Measurements from ENCODE around the gene HMMR. TPM values are rescaled to one million over a fixed set of nuclear protein-coding genes. Genes with fewer than 3 reads are reported as not detected.

HMMR gene
- total and polyA plus RNA-seq, 2 experiments from 2014 or later: 77.9 to 163 TPM

DNA sequence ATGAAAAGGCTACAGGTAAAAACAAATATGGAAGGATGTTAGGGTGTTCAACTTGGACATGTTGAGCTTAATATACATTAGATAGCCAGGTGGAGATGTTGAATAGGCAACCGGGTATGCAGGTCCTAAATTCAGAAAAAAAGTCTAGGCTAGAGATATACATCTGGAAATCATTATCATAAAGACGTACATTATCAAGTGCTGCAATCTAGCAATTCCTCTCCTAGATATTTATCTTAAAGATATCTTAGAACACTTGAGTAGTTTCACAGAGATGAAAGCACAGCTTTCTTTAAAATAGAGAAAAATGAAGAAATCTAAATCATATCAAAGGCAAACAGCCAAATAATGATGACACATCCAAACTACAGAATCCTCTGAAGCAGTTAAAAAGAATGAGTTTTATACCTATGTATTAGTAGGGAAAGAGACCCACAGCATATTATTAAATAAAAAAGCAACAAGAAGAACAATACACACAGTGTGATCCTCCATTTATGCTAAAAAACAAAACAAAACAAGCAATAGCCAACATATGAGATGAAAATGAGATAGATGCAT lies 4.3 kb upstream of the HMMR start:
- H3K36me3 Mint-ChIP-seq (ENCODE audit: low read depth): peaks cover 38% of the 10 kb centered on the region
- Histone ChIP-seq H3K4me3 (no peak overlapping the region), H3K4me1 (ENCODE audit: insufficient read depth) (peaks cover 5% of the 10 kb centered on the region), H3K36me3 (ENCODE audit: insufficient read depth) (peaks cover 12% of the 10 kb centered on the region; the same call in 1 of the 2 replicates), H4K20me1 (replicated peaks; ENCODE audit: insufficient read depth) (no peaks in the 10 kb centered on the region), H2AFZ (no peak overlapping the region), H3K4me2 (no peak overlapping the region), H3K9me2 (ENCODE audit: insufficient read depth) (no peaks in the 10 kb centered on the region), H3K27me3 (ENCODE audit: insufficient read depth) (no peaks in the 10 kb centered on the region), H3F3A (replicated peaks; ENCODE audit: low read depth) (peaks cover 8% of the 10 kb centered on the region; the same call in 1 of the 2 replicates), H3K79me2 (replicated peaks; ENCODE audit: insufficient read depth) (peaks cover 30% of the 10 kb centered on the region), H3K27ac (ENCODE audit: low read depth) (no peak overlapping the region)
- no peak for DNase-seq (ENCODE audit: low spot score)
- ATAC-seq: no peak
- H3K4me1 Mint-ChIP-seq: peaks cover 7% of the 10 kb centered on the region
- peaks cover 13% of the 10 kb centered on the region for H3K27me3 Mint-ChIP-seq (ENCODE audit: insufficient read depth, low read depth, poor library complexity)
- TF ChIP-seq, protein P1, sequence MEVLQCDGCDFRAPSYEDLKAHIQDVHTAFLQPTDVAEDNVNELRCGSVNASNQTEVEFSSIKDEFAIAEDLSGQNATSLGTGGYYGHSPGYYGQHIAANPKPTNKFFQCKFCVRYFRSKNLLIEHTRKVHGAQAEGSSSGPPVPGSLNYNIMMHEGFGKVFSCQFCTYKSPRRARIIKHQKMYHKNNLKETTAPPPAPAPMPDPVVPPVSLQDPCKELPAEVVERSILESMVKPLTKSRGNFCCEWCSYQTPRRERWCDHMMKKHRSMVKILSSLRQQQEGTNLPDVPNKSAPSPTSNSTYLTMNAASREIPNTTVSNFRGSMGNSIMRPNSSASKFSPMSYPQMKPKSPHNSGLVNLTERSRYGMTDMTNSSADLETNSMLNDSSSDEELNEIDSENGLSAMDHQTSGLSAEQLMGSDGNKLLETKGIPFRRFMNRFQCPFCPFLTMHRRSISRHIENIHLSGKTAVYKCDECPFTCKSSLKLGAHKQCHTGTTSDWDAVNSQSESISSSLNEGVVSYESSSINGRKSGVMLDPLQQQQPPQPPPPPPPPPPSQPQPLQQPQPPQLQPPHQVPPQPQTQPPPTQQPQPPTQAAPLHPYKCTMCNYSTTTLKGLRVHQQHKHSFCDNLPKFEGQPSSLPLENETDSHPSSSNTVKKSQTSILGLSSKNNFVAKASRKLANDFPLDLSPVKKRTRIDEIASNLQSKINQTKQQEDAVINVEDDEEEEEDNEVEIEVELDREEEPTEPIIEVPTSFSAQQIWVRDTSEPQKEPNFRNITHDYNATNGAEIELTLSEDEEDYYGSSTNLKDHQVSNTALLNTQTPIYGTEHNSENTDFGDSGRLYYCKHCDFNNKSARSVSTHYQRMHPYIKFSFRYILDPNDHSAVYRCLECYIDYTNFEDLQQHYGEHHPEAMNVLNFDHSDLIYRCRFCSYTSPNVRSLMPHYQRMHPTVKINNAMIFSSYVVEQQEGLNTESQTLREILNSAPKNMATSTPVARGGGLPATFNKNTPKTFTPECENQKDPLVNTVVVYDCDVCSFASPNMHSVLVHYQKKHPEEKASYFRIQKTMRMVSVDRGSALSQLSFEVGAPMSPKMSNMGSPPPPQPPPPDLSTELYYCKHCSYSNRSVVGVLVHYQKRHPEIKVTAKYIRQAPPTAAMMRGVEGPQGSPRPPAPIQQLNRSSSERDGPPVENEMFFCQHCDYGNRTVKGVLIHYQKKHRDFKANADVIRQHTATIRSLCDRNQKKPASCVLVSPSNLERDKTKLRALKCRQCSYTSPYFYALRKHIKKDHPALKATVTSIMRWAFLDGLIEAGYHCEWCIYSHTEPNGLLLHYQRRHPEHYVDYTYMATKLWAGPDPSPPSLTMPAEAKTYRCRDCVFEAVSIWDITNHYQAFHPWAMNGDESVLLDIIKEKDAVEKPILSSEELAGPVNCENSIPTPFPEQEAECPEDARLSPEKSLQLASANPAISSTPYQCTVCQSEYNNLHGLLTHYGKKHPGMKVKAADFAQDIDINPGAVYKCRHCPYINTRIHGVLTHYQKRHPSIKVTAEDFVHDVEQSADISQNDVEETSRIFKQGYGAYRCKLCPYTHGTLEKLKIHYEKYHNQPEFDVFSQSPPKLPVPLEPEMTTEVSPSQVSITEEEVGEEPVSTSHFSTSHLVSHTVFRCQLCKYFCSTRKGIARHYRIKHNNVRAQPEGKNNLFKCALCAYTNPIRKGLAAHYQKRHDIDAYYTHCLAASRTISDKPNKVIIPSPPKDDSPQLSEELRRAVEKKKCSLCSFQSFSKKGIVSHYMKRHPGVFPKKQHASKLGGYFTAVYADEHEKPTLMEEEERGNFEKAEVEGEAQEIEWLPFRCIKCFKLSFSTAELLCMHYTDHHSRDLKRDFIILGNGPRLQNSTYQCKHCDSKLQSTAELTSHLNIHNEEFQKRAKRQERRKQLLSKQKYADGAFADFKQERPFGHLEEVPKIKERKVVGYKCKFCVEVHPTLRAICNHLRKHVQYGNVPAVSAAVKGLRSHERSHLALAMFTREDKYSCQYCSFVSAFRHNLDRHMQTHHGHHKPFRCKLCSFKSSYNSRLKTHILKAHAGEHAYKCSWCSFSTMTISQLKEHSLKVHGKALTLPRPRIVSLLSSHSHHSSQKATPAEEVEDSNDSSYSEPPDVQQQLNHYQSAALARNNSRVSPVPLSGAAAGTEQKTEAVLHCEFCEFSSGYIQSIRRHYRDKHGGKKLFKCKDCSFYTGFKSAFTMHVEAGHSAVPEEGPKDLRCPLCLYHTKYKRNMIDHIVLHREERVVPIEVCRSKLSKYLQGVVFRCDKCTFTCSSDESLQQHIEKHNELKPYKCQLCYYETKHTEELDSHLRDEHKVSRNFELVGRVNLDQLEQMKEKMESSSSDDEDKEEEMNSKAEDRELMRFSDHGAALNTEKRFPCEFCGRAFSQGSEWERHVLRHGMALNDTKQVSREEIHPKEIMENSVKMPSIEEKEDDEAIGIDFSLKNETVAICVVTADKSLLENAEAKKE (CRISPR knock-in tag; IDR thresholded peaks at IDR 0.05): no peak
- TF ChIP-seq, protein P2, sequence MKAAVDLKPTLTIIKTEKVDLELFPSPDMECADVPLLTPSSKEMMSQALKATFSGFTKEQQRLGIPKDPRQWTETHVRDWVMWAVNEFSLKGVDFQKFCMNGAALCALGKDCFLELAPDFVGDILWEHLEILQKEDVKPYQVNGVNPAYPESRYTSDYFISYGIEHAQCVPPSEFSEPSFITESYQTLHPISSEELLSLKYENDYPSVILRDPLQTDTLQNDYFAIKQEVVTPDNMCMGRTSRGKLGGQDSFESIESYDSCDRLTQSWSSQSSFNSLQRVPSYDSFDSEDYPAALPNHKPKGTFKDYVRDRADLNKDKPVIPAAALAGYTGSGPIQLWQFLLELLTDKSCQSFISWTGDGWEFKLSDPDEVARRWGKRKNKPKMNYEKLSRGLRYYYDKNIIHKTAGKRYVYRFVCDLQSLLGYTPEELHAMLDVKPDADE (IDR thresholded peaks at IDR 0.05): no peak
- TF ChIP-seq ZNF331 (CRISPR knock-in tag; IDR thresholded peaks at IDR 0.05; ENCODE audit: low read depth): no peak
- peaks cover 3% of the 10 kb centered on the region; the same call in 2 of the 3 replicates for H3K9me3 Mint-ChIP-seq
- H3K27ac Mint-ChIP-seq: no peak overlapping the region
- H3K4me3 Mint-ChIP-seq: no peak overlapping the region

DNA sequence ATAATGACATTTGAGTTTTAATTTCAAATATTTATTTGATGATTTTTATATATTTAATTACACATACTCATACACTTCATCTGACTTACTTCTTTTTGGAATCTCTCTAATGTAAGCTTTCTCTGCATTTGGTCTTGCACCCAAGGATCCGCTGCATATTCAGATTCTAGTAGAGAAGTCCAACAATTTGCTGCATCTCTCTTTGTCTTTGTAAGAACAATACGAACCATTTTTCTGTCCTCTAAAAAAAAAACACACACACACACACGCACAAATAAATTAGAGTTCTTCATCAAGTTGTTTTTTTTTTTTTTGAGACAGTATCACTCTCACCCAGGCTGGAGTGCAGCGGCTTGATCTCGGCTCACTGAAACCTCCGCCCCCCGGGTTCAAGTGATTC lies 3.6 kb upstream of the HMMR start:
- no peak overlapping the region; the same call in 1 of the 2 replicates for H3K27ac Mint-ChIP-seq
- Histone ChIP-seq H3K36me3 (ENCODE audit: insufficient read depth) (peaks cover 12% of the 10 kb centered on the region; the same call in 1 of the 2 replicates), H3K9me2 (ENCODE audit: insufficient read depth) (no peaks in the 10 kb centered on the region), H3K27ac (ENCODE audit: low read depth) (no peak overlapping the region), H3F3A (replicated peaks; ENCODE audit: low read depth) (peaks cover 9% of the 10 kb centered on the region; the same call in 1 of the 2 replicates), H2AFZ (no peak overlapping the region), H3K4me2 (no peak overlapping the region), H3K79me2 (replicated peaks; ENCODE audit: insufficient read depth) (peaks cover 34% of the 10 kb centered on the region), H3K27me3 (ENCODE audit: insufficient read depth) (no peaks in the 10 kb centered on the region), H4K20me1 (replicated peaks; ENCODE audit: insufficient read depth) (no peaks in the 10 kb centered on the region), H3K4me1 (ENCODE audit: insufficient read depth) (peaks cover 6% of the 10 kb centered on the region), H3K4me3 (no peak overlapping the region)
- DNase-seq (ENCODE audit: low spot score): no peak
- H3K4me3 Mint-ChIP-seq: no peak overlapping the region
- peaks cover 38% of the 10 kb centered on the region for H3K36me3 Mint-ChIP-seq (ENCODE audit: low read depth)
- peaks cover 7% of the 10 kb centered on the region for H3K4me1 Mint-ChIP-seq
- no peak for ATAC-seq
- peaks cover 13% of the 10 kb centered on the region for H3K27me3 Mint-ChIP-seq (ENCODE audit: insufficient read depth, low read depth, poor library complexity)
- peaks cover 3% of the 10 kb centered on the region; the same call in 2 of the 3 replicates for H3K9me3 Mint-ChIP-seq
- no peak for TF ChIP-seq EZH2 (IDR thresholded peaks at IDR 0.05; ENCODE audit: low read depth, unreplicated experiment)
- no peak for TF ChIP-seq ZNF114 (CRISPR knock-in tag; IDR thresholded peaks at IDR 0.05)
- TF ChIP-seq STAT1 (IDR thresholded peaks at IDR 0.05; ENCODE audit: unreplicated experiment): no peak
- TF ChIP-seq, protein P2 (IDR thresholded peaks at IDR 0.05): no peak
- TF ChIP-seq, protein P3, sequence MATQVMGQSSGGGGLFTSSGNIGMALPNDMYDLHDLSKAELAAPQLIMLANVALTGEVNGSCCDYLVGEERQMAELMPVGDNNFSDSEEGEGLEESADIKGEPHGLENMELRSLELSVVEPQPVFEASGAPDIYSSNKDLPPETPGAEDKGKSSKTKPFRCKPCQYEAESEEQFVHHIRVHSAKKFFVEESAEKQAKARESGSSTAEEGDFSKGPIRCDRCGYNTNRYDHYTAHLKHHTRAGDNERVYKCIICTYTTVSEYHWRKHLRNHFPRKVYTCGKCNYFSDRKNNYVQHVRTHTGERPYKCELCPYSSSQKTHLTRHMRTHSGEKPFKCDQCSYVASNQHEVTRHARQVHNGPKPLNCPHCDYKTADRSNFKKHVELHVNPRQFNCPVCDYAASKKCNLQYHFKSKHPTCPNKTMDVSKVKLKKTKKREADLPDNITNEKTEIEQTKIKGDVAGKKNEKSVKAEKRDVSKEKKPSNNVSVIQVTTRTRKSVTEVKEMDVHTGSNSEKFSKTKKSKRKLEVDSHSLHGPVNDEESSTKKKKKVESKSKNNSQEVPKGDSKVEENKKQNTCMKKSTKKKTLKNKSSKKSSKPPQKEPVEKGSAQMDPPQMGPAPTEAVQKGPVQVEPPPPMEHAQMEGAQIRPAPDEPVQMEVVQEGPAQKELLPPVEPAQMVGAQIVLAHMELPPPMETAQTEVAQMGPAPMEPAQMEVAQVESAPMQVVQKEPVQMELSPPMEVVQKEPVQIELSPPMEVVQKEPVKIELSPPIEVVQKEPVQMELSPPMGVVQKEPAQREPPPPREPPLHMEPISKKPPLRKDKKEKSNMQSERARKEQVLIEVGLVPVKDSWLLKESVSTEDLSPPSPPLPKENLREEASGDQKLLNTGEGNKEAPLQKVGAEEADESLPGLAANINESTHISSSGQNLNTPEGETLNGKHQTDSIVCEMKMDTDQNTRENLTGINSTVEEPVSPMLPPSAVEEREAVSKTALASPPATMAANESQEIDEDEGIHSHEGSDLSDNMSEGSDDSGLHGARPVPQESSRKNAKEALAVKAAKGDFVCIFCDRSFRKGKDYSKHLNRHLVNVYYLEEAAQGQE (IDR thresholded peaks at IDR 0.05; ENCODE audit: unreplicated experiment): no peak

All from GM23338 (cell line).